PC-3 (cell line): ENCODE measurements around the gene CYP2A6.
"Not testable (repeated sequence)": the region's sequence is repeated elsewhere in the genome, so short reads cannot be mapped to it uniquely, and the experiment has no call there.

Source experiments
- EZH2 ChIP-seq: fragments of 300-600 bp; sonication (generic); IDR thresholded peaks from one replicate; pipeline ENCODE4 v1.6.1; 2017; ENCODE audit warnings: antibody characterized with exemption, mild to moderate bottlenecking, low read length; ENCODE audit not compliant: unreplicated experiment
- EZH2phosphoT487 ChIP-seq: fragments of 300-600 bp; sonication (generic); IDR thresholded peaks from 2 replicates; pipeline ENCODE4 v1.6.1; 2018; ENCODE audit warnings: mild to moderate bottlenecking, antibody characterized with exemption, low read length, borderline replicate concordance
- TF ChIP-seq, protein P1 (sequence below): fragments of 300-600 bp; sonication (generic); conservative IDR thresholded peaks from 2 replicates; pipeline ENCODE4 v1.5.1; 2017; ENCODE audit warnings: antibody characterized with exemption, low read depth, mild to moderate bottlenecking, low read length

DNA sequence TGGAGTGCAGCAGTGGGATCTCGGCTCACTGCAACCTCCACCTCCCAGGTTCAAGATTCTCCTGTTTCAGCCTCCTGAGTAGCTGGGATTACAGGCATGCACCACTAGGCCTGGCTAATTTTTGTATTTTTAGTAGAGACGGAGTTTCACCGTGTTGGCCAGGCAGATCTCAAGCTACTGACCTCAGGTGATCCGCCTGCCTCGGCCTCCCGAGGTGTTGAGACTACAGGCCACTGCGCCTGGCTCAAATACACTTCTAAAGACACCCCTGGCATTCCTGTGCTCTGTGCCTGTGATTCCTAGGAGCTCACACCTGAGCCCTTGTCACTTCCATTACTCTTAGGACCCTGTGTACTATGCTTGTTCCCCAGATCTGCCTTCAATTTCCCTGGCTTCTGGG is 37.7 kb downstream of the CYP2A6 start:
- TF ChIP-seq EZH2phosphoT487, EZH2: not testable (repeated sequence)
- TF ChIP-seq, protein P1, sequence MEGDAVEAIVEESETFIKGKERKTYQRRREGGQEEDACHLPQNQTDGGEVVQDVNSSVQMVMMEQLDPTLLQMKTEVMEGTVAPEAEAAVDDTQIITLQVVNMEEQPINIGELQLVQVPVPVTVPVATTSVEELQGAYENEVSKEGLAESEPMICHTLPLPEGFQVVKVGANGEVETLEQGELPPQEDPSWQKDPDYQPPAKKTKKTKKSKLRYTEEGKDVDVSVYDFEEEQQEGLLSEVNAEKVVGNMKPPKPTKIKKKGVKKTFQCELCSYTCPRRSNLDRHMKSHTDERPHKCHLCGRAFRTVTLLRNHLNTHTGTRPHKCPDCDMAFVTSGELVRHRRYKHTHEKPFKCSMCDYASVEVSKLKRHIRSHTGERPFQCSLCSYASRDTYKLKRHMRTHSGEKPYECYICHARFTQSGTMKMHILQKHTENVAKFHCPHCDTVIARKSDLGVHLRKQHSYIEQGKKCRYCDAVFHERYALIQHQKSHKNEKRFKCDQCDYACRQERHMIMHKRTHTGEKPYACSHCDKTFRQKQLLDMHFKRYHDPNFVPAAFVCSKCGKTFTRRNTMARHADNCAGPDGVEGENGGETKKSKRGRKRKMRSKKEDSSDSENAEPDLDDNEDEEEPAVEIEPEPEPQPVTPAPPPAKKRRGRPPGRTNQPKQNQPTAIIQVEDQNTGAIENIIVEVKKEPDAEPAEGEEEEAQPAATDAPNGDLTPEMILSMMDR = not testable (repeated sequence)
